ENCODE results near the gene EFHD1.
"Not testable (repeated sequence)": the region's sequence is repeated elsewhere in the genome, so short reads cannot be mapped to it uniquely, and the experiment has no call there.

Gene EFHD1

DNA sequence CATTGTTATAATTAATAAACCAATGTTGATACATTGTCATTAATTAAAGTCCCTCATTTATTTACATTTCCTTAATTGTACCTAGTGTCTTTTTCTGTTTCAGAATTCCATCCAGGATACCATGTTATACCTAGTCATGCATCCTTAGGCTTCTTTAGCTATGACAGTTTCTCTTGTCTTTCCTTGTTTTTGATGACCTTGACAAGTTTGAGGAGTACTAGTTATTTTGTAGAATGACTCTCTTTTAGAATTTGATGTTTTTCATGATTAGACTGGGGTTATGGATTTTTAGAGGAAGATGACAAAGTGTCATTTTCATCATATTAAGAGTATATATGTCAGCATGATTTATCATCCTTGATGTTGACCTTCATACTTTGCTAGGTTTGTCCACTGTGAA is 80.1 kb downstream of the EFHD1 start:
- no peaks in the 10 kb centered on the region for H3K27me3 ChIP-seq (ENCODE audit: insufficient read depth, low read depth)
- no peak overlapping the region for H3K4me2 ChIP-seq
- no peaks in the 10 kb centered on the region for H3K4me1 ChIP-seq (ENCODE audit: low read depth, poor library complexity, severe bottlenecking)
- no peaks in the 10 kb centered on the region for H3K36me3 ChIP-seq (ENCODE audit: insufficient read depth)
- H3K4me3 ChIP-seq (IDR thresholded peaks at IDR 0.05; ENCODE audit: insufficient read depth, low read depth, low read length), result no peak overlapping the region
- H3K79me2 ChIP-seq (ENCODE audit: insufficient read depth, low read depth), result peaks cover 83% of the 10 kb centered on the region
- no peak overlapping the region for H3K9ac ChIP-seq
- H4K20me1 ChIP-seq (ENCODE audit: insufficient read depth), result 0 out of 2 replicates have a peak, but pooled peaks cover 3% of the 10 kb centered on the region
- TF ChIP-seq, protein P1, sequence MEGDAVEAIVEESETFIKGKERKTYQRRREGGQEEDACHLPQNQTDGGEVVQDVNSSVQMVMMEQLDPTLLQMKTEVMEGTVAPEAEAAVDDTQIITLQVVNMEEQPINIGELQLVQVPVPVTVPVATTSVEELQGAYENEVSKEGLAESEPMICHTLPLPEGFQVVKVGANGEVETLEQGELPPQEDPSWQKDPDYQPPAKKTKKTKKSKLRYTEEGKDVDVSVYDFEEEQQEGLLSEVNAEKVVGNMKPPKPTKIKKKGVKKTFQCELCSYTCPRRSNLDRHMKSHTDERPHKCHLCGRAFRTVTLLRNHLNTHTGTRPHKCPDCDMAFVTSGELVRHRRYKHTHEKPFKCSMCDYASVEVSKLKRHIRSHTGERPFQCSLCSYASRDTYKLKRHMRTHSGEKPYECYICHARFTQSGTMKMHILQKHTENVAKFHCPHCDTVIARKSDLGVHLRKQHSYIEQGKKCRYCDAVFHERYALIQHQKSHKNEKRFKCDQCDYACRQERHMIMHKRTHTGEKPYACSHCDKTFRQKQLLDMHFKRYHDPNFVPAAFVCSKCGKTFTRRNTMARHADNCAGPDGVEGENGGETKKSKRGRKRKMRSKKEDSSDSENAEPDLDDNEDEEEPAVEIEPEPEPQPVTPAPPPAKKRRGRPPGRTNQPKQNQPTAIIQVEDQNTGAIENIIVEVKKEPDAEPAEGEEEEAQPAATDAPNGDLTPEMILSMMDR (conservative IDR thresholded peaks at IDR 0.05; ENCODE audit: low read depth, low read length), result no peak
- H3K27ac ChIP-seq, result no peak overlapping the region
- H2AFZ ChIP-seq (ENCODE audit: low read depth), result no peak overlapping the region

DNA sequence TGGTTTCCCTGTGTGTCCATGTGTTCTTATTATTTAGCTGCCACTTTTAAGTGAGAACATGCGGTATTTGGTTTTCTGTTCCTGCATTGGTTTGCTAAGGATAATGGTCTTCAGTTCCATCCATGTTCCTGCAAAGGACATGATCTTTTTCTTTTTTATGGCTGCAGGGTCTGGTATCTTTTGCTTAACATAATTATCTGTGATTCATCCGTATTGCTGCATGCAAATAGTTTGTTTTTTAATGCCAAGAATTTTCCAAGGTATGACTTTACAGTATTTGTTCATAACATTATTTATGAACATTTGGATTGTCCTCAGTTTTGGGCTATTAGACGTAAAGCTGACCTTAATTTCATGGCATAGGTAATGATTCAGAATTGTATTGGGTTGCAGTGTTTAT is 81.6 kb downstream of the EFHD1 start:
- Histone ChIP-seq H3K4me3 (IDR thresholded peaks at IDR 0.05; ENCODE audit: insufficient read depth, low read depth, low read length) (no peak overlapping the region), H3K4me2 (no peak overlapping the region), H2AFZ (ENCODE audit: low read depth) (no peak overlapping the region), H3K9ac (no peak overlapping the region), H4K20me1 (ENCODE audit: insufficient read depth) (0 out of 2 replicates have a peak, but pooled peaks cover 7% of the 10 kb centered on the region), H3K4me1 (ENCODE audit: low read depth, poor library complexity, severe bottlenecking) (no peaks in the 10 kb centered on the region), H3K36me3 (ENCODE audit: insufficient read depth) (no peaks in the 10 kb centered on the region), H3K79me2 (ENCODE audit: insufficient read depth, low read depth) (peaks cover 83% of the 10 kb centered on the region), H3K27ac (no peak overlapping the region), H3K27me3 (ENCODE audit: insufficient read depth, low read depth) (no peaks in the 10 kb centered on the region)
- TF ChIP-seq, protein P1 (conservative IDR thresholded peaks at IDR 0.05; ENCODE audit: low read depth, low read length), result no peak

DNA sequence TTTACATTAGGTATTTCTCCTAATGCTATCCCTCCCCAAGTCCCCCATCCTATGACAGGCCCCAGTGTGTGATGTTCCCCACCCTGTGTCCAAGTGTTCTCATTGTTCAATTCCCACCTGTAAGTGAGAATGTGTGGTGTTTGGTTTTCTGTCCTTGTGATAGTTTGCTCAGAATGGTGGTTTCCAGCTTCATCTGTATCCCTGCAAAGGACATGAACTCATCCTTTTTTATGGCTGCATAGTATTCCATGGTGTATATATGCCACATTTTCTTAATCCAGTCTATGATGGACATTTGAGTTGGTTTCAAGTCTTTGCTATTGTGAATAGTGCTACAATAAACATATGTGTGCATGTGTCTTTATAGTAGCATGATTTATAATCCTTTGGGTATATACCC is 86.7 kb downstream of the EFHD1 start:
- H3K9ac ChIP-seq; H4K20me1 ChIP-seq (ENCODE audit: insufficient read depth); H3K27ac ChIP-seq; H3K36me3 ChIP-seq (ENCODE audit: insufficient read depth); H3K4me1 ChIP-seq (ENCODE audit: low read depth, poor library complexity, severe bottlenecking); H3K4me2 ChIP-seq; H3K27me3 ChIP-seq (ENCODE audit: insufficient read depth, low read depth); H2AFZ ChIP-seq (ENCODE audit: low read depth); H3K4me3 ChIP-seq (IDR thresholded peaks at IDR 0.05; ENCODE audit: insufficient read depth, low read depth, low read length): not testable (repeated sequence)
- H3K79me2 ChIP-seq (ENCODE audit: insufficient read depth, low read depth), result peaks cover 62% of the 10 kb centered on the region

- H4K20me1 ChIP-seq (ENCODE audit: insufficient read depth), result 0 out of 2 replicates have a peak, but pooled peaks cover 7% of the 10 kb centered on the region
- no peaks in the 10 kb centered on the region for H3K4me1 ChIP-seq (ENCODE audit: low read depth, poor library complexity, severe bottlenecking)
- H2AFZ ChIP-seq (ENCODE audit: low read depth), result no peak overlapping the region
- H3K27me3 ChIP-seq (ENCODE audit: insufficient read depth, low read depth), result no peaks in the 10 kb centered on the region
- TF ChIP-seq, protein P1 (conservative IDR thresholded peaks at IDR 0.05; ENCODE audit: low read depth, low read length), result no peak
- H3K4me3 ChIP-seq (IDR thresholded peaks at IDR 0.05; ENCODE audit: insufficient read depth, low read depth, low read length), result no peak overlapping the region
- no peak overlapping the region for H3K27ac ChIP-seq
- H3K4me2 ChIP-seq, result no peak overlapping the region
- H3K79me2 ChIP-seq (ENCODE audit: insufficient read depth, low read depth), result peaks cover 55% of the 10 kb centered on the region
- H3K36me3 ChIP-seq (ENCODE audit: insufficient read depth), result peaks cover 5% of the 10 kb centered on the region; the same call in 1 of the 2 replicates
- no peak overlapping the region for H3K9ac ChIP-seq
These were observed 87.9 kb downstream of the EFHD1 start for GRCh38 chr2:232721261-232721660.

DNA sequence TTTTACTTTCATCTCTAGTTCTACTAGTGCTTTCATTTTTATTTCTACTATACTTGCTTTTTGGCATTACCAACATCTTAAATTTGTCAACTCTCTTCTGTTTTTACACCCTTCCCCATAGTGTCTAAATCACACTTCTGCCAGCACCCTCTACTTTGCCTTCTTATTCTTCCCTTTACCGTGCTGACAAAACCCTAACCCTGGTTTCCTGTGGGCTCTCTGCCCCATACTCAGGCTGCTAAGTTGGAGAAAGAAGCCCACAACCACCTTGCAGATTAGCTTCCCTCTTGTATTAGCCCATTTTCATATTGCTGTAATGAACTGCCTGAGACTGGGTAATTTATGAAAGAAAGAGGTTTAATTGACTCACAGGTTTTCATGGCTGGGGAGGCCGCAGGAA is 88.5 kb downstream of the EFHD1 start:
- Histone ChIP-seq H3K4me1 (ENCODE audit: low read depth, poor library complexity, severe bottlenecking) (no peaks in the 10 kb centered on the region), H2AFZ (ENCODE audit: low read depth) (no peak overlapping the region), H3K4me3 (IDR thresholded peaks at IDR 0.05; ENCODE audit: insufficient read depth, low read depth, low read length) (no peak overlapping the region), H3K27ac (no peak overlapping the region), H3K79me2 (ENCODE audit: insufficient read depth, low read depth) (peaks cover 48% of the 10 kb centered on the region), H3K27me3 (ENCODE audit: insufficient read depth, low read depth) (no peaks in the 10 kb centered on the region), H3K36me3 (ENCODE audit: insufficient read depth) (peaks cover 5% of the 10 kb centered on the region; the same call in 1 of the 2 replicates), H3K9ac (no peak overlapping the region), H3K4me2 (no peak overlapping the region), H4K20me1 (ENCODE audit: insufficient read depth) (0 out of 2 replicates have a peak, but pooled peaks cover 7% of the 10 kb centered on the region)
- TF ChIP-seq, protein P1 (conservative IDR thresholded peaks at IDR 0.05; ENCODE audit: low read depth, low read length), result no peak
